ENCODE measurements around the gene COPS7A.

- TF ChIP-seq E2F6 (IDR thresholded peaks at IDR 0.05; ENCODE audit: borderline replicate concordance in 1 of 2, extremely low read depth in 1 of 2, insufficient read depth in 1 of 2, insufficient read length in 1 of 2, low read depth in 1 of 2, low read length in 1 of 2, poor library complexity in 1 of 2, severe bottlenecking in 1 of 2), result no peak
- no peak for TF ChIP-seq RFX1 (IDR thresholded peaks at IDR 0.05)
- TF ChIP-seq ZC3H11A (IDR thresholded peaks at IDR 0.05; ENCODE audit: low read depth, low read length), result no peak
- no peak for TF ChIP-seq ZNF263 (CRISPR knock-in tag; IDR thresholded peaks at IDR 0.05; ENCODE audit: borderline replicate concordance)
- no peak for TF ChIP-seq EP300 (IDR thresholded peaks at IDR 0.05; ENCODE audit: low read length)
- no peak for TF ChIP-seq CTCF (IDR thresholded peaks at IDR 0.05 in 2 of 3, conservative IDR thresholded peaks at IDR 0.05 in 1 of 3; ENCODE audit: insufficient read depth in 2 of 3, low read depth in 1 of 3, low read length in 3 of 3)
- TF ChIP-seq POLR2A (conservative IDR thresholded peaks at IDR 0.05), result no peak
These were observed 54.3 kb downstream of the COPS7A start for GRCh38 chr12:6778217-6778573.

All from K562 (cell line).